PC-9 (cell line): ENCODE results near the gene SPATA12. TPM values are rescaled to one million over a fixed set of nuclear protein-coding genes. Genes with fewer than 3 reads are reported as not detected.

Experiments used
- BruUV-seq: library from RNA; stranded (reverse); fragments of 400-500 nt; replicated peaks from 2 replicates; lab custom pipeline; 2021; lab: Mats Ljungman, UMichigan
- CTCF ChIA-PET: fragments of 300-600 bp; sonication (Branson Sonifier 250); formaldehyde crosslinking; loops from one replicate; lab custom pipeline; 2022; ENCODE audit warnings: antibody characterized with exemption; lab: Charles Lee
- POLR2A ChIA-PET: fragments of 300-600 bp; sonication (Branson Sonifier 250); formaldehyde crosslinking; loops from one replicate; lab custom pipeline; 2022; ENCODE audit warnings: antibody characterized with exemption; ENCODE audit not compliant: unreplicated experiment; lab: Charles Lee
- DNase-seq, 2 experiments: peaks; one replicate each; pipeline versions ENCODE4 v3.0.0 to v3.0.0-alpha.2; 2015 to 2022; ENCODE audit warnings: mixed read lengths in 1 of 2
- H2AFZ ChIP-seq: fragments of 200-600 bp; sonication (generic); 2 replicates; pipeline ENCODE4 v1.8.1; 2017; ENCODE audit warnings: antibody characterized with exemption
- H3F3A ChIP-seq: fragments of 200-600 bp; sonication (generic); 2 replicates; pipeline ENCODE4 v1.8.1; 2017; ENCODE audit warnings: antibody characterized with exemption, mild to moderate bottlenecking, low read depth; ENCODE audit not compliant: insufficient read depth
- H3K27ac ChIP-seq: fragments of 200-600 bp; sonication (generic); 2 replicates; pipeline ENCODE4 v1.6.1; 2016; ENCODE audit warnings: mixed run types
- H3K27me3 ChIP-seq: fragments of 200-600 bp; sonication (generic); 2 replicates; pipeline ENCODE4 v1.6.1; 2016; ENCODE audit warnings: low read depth, mixed run types; ENCODE audit not compliant: insufficient read depth
- H3K36me3 ChIP-seq: fragments of 200-600 bp; sonication (generic); 2 replicates; pipeline ENCODE4 v1.6.1; 2016; ENCODE audit warnings: low read depth, mixed run types
- H3K4me1 ChIP-seq: fragments of 200-600 bp; sonication (generic); replicated peaks from 2 replicates; pipeline ENCODE4 v1.6.1; 2016; ENCODE audit warnings: mixed run types; ENCODE audit not compliant: insufficient read depth
- H3K4me2 ChIP-seq: fragments of 200-600 bp; sonication (generic); 2 replicates; pipeline ENCODE4 v1.6.1; 2017; ENCODE audit warnings: mixed run types
- H3K4me3 ChIP-seq: fragments of 200-600 bp; sonication (generic); 2 replicates; pipeline ENCODE4 v1.6.1; 2016; ENCODE audit warnings: mixed run types
- H3K79me2 ChIP-seq: fragments of 200-600 bp; sonication (generic); 2 replicates; pipeline ENCODE4 v1.6.1; 2017; ENCODE audit warnings: low read depth, mixed run types
- H3K9me2 ChIP-seq: fragments of 200-600 bp; sonication (generic); 2 replicates; pipeline ENCODE4 v1.8.1; 2017; ENCODE audit warnings: mild to moderate bottlenecking; ENCODE audit not compliant: insufficient read depth
- H3K9me3 ChIP-seq: fragments of 200-600 bp; sonication (generic); 2 replicates; pipeline ENCODE4 v1.8.1; 2016; ENCODE audit warnings: low read depth; ENCODE audit not compliant: insufficient read depth
- H4K20me1 ChIP-seq: fragments of 200-600 bp; sonication (generic); 2 replicates; pipeline ENCODE4 v1.8.1; 2017; ENCODE audit not compliant: insufficient read depth
- EZH2 ChIP-seq: fragments of 200-600 bp; sonication (generic); IDR thresholded peaks from 2 replicates; pipeline ENCODE4 v1.8.0; 2017; ENCODE audit warnings: antibody characterized with exemption, low read depth
- intact Hi-C: fragments of 100-400 bp; cut with micrococcal nuclease; formaldehyde crosslinking; loops from one replicate; pipeline ENCODE4 v1.10.0; 2022; ENCODE audit not compliant: unreplicated experiment
- total RNA-seq: library from RNA; stranded (reverse); gene quantifications from 2 replicates; pipeline ENCODE4 v1.2.3, GENCODE V29; 2021
- TF ChIP-seq, protein P1 (sequence below): fragments of 200-600 bp; sonication (generic); conservative IDR thresholded peaks from 2 replicates; pipeline ENCODE4 v1.6.1; 2017; ENCODE audit warnings: mixed run types, antibody characterized with exemption, mild to moderate bottlenecking, moderate library complexity

SPATA12 gene
- total RNA-seq, 1 experiment from 2014 or later = 0.57 TPM

- CTCF ChIA-PET = no interaction called here
- H2AFZ ChIP-seq = no peak overlapping the region
- no peaks in the 10 kb centered on the region for H3K9me3 ChIP-seq
- H3K27ac ChIP-seq = no peak overlapping the region
- no peak overlapping the region for H3K4me3 ChIP-seq
- intact Hi-C loops = no loop called here
- no peaks in the 10 kb centered on the region for H3K79me2 ChIP-seq
- 0 out of 2 replicates have a peak, but pooled peaks cover 5% of the 10 kb centered on the region for H3K36me3 ChIP-seq
- H3F3A ChIP-seq = no peaks in the 10 kb centered on the region
- no peaks in the 10 kb centered on the region; the same call in 1 of the 2 replicates for H4K20me1 ChIP-seq
- no peaks in the 10 kb centered on the region for H3K27me3 ChIP-seq
- no peak for TF ChIP-seq EZH2
- TF ChIP-seq, protein P1, sequence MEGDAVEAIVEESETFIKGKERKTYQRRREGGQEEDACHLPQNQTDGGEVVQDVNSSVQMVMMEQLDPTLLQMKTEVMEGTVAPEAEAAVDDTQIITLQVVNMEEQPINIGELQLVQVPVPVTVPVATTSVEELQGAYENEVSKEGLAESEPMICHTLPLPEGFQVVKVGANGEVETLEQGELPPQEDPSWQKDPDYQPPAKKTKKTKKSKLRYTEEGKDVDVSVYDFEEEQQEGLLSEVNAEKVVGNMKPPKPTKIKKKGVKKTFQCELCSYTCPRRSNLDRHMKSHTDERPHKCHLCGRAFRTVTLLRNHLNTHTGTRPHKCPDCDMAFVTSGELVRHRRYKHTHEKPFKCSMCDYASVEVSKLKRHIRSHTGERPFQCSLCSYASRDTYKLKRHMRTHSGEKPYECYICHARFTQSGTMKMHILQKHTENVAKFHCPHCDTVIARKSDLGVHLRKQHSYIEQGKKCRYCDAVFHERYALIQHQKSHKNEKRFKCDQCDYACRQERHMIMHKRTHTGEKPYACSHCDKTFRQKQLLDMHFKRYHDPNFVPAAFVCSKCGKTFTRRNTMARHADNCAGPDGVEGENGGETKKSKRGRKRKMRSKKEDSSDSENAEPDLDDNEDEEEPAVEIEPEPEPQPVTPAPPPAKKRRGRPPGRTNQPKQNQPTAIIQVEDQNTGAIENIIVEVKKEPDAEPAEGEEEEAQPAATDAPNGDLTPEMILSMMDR = no peak
- no TSS peak for BruUV-seq
- no peak for DNase-seq
- H3K9me2 ChIP-seq = no peaks in the 10 kb centered on the region
- POLR2A ChIA-PET = no interaction called here
- H3K4me1 ChIP-seq = no peaks in the 10 kb centered on the region
- H3K4me2 ChIP-seq = no peak overlapping the region
Measured at GRCh38 chr3:57031631-57032541, 28.6 kb upstream of the SPATA12 start.

- Histone ChIP-seq H3K4me2 (no peak overlapping the region), H3K27me3 (no peaks in the 10 kb centered on the region), H3F3A (no peaks in the 10 kb centered on the region), H3K27ac (no peak overlapping the region), H3K9me2 (no peaks in the 10 kb centered on the region), H3K79me2 (no peaks in the 10 kb centered on the region; the same call in 1 of the 2 replicates), H3K4me1 (no peaks in the 10 kb centered on the region), H2AFZ (no peak overlapping the region), H3K4me3 (no peak overlapping the region), H4K20me1 (no peaks in the 10 kb centered on the region; the same call in 1 of the 2 replicates), H3K36me3 (0 out of 2 replicates have a peak, but pooled peaks cover 5% of the 10 kb centered on the region), H3K9me3 (no peaks in the 10 kb centered on the region)
- intact Hi-C loops = no loop called here
- TF ChIP-seq EZH2 = no peak
- TF ChIP-seq, protein P1 = no peak
- no TSS peak for BruUV-seq
- ChIA-PET POLR2A (no interaction called here), CTCF (no interaction called here)
- no peak for DNase-seq
Measured at GRCh38 chr3:57036952-57037351, 23.5 kb upstream of the SPATA12 start.

DNA sequence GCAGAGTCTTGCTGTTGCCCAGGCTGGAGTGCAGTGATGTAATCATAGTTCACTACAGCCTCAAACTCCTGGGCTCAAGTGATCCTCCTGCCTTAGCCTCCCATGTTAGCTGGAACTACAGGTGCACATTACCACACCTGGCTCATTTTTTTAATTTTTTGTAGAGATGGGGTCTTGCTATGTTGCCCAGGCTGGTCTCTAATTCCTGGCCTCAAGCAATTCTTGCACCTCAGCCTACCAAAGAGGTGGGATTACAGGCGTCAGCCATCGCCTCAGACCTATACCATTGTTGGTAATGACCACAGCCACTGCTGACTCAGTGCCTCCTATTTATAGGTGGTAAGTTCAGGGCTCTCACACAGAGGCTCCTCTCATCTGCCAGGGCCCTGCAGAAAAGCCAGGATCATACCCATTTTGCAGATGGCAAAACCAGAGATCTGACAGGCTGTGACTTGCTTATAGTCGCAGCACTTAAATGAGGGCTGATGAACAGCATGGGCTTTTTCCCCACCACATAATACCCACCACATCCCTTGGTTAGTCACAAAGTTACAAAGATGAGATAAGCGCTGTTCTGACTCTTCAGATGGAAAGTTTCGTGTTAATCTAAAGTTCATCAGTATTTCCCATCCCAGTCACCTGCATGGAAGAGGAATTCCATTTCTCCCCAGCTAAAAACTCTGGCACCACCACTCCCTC, 21.8 kb upstream of the SPATA12 start:
- TF ChIP-seq, protein P1 = no peak
- TF ChIP-seq EZH2 = no peak
- Histone ChIP-seq H3K79me2 (no peaks in the 10 kb centered on the region; the same call in 1 of the 2 replicates), H3K9me2 (no peaks in the 10 kb centered on the region), H3K9me3 (no peaks in the 10 kb centered on the region), H2AFZ (no peak overlapping the region), H4K20me1 (no peaks in the 10 kb centered on the region; the same call in 1 of the 2 replicates), H3K27me3 (no peaks in the 10 kb centered on the region), H3K4me3 (no peak overlapping the region), H3K36me3 (no peaks in the 10 kb centered on the region), H3K4me2 (no peak overlapping the region), H3K27ac (no peak overlapping the region), H3K4me1 (no peaks in the 10 kb centered on the region), H3F3A (no peaks in the 10 kb centered on the region)
- ChIA-PET CTCF (no interaction called here), POLR2A (no interaction called here)
- DNase-seq = no peak
- BruUV-seq = no TSS peak
- intact Hi-C loops = no loop called here
